Activated naive CD8-positive, alpha-beta T cell treated with anti-CD3 and anti-CD28 coated beads, Interleukin-2, amount 50 U/mL, for 24 hours (primary cell): ENCODE measurements around the gene DNAH14.
"Not testable (repeated sequence)": the region's sequence is repeated elsewhere in the genome, so short reads cannot be mapped to it uniquely, and the experiment has no call there.

Experiments used
- ATAC-seq: fragments of 150-1000 bp; cut with Tn5 transposase; one replicate; pipeline ENCODE4 v1.10.0; 2021
- DNase-seq: peaks from one replicate; pipeline ENCODE4 v3.0.0; 2021
- H3K27ac Mint-ChIP-seq: one replicate; pipeline ENCODE4 v1.8.0; 2021; ENCODE audit warnings: mild to moderate bottlenecking, mixed read lengths
- H3K27me3 Mint-ChIP-seq: one replicate; pipeline ENCODE4 v1.8.0; 2021; ENCODE audit warnings: mixed read lengths
- H3K36me3 Mint-ChIP-seq: one replicate; pipeline ENCODE4 v1.8.0; 2021; ENCODE audit warnings: low read depth, mixed read lengths
- H3K4me1 Mint-ChIP-seq: one replicate; pipeline ENCODE4 v1.8.0; 2021; ENCODE audit warnings: mixed read lengths
- H3K4me3 Mint-ChIP-seq: one replicate; pipeline ENCODE4 v1.8.0; 2021; ENCODE audit warnings: mild to moderate bottlenecking, moderate library complexity, mixed read lengths
- H3K9me3 Mint-ChIP-seq: one replicate; pipeline ENCODE4 v1.8.0; 2021; ENCODE audit warnings: mixed read lengths

The DNAH14 gene

GRCh38 chr1:224929335-224930237 lies at the start of gene DNAH14:
Gene DNAH14 (plus strand): TSS chr1:224929675. CDS start chr1:224952703, 23,028 bp downstream.
- H3K27ac Mint-ChIP-seq = no peak within 1 kb of the TSS
- H3K27me3 Mint-ChIP-seq = peaks cover 41% of the 10 kb centered on the region
- DNase-seq (peak; percentile 23), ATAC-seq (peak; percentile 59)
- H3K4me1 Mint-ChIP-seq = no peaks in the 10 kb centered on the region
- H3K9me3 Mint-ChIP-seq = peaks cover 35% of the 10 kb centered on the region
- peaks cover 18% of the 10 kb centered on the region for H3K36me3 Mint-ChIP-seq
- peak within 1 kb of the TSS; percentile 60 for H3K4me3 Mint-ChIP-seq

- H3K36me3 Mint-ChIP-seq = no peaks in the 10 kb centered on the region
- no peak for DNase-seq
- H3K27ac Mint-ChIP-seq = no peak overlapping the region
- H3K27me3 Mint-ChIP-seq = peaks cover 8% of the 10 kb centered on the region
- H3K4me3 Mint-ChIP-seq = no peak overlapping the region
- ATAC-seq = no peak
- H3K9me3 Mint-ChIP-seq = peaks cover 4% of the 10 kb centered on the region
- no peaks in the 10 kb centered on the region for H3K4me1 Mint-ChIP-seq
These were observed 48.7 kb upstream of the DNAH14 start for GRCh38 chr1:224880593-224881307.

GRCh38 chr1:224881308-224881692 lies 48.2 kb upstream of the DNAH14 start:
- H3K4me1 Mint-ChIP-seq, ATAC-seq, H3K4me3 Mint-ChIP-seq, H3K9me3 Mint-ChIP-seq, H3K36me3 Mint-ChIP-seq, H3K27me3 Mint-ChIP-seq, H3K27ac Mint-ChIP-seq, DNase-seq: not testable (repeated sequence)

- DNase-seq (no peak), ATAC-seq (no peak)
- peaks cover 8% of the 10 kb centered on the region for H3K27me3 Mint-ChIP-seq
- H3K4me3 Mint-ChIP-seq = no peak overlapping the region
- H3K36me3 Mint-ChIP-seq = no peaks in the 10 kb centered on the region
- peaks cover 11% of the 10 kb centered on the region for H3K9me3 Mint-ChIP-seq
- no peaks in the 10 kb centered on the region for H3K4me1 Mint-ChIP-seq
- no peak overlapping the region for H3K27ac Mint-ChIP-seq
These were observed 47.7 kb upstream of the DNAH14 start for GRCh38 chr1:224881762-224882211.

GRCh38 chr1:224882264-224882663 lies 47.2 kb upstream of the DNAH14 start:
- ATAC-seq = no peak
- Mint-ChIP-seq H3K4me3 (no peak overlapping the region), H3K27me3 (peaks cover 8% of the 10 kb centered on the region), H3K27ac (no peak overlapping the region), H3K36me3 (no peaks in the 10 kb centered on the region), H3K4me1 (no peaks in the 10 kb centered on the region), H3K9me3 (peaks cover 11% of the 10 kb centered on the region)
- DNase-seq = no peak

- Mint-ChIP-seq H3K4me3 (no peak overlapping the region), H3K4me1 (no peaks in the 10 kb centered on the region), H3K27ac (no peak overlapping the region), H3K27me3 (peaks cover 4% of the 10 kb centered on the region), H3K36me3 (no peaks in the 10 kb centered on the region), H3K9me3 (peaks cover 11% of the 10 kb centered on the region)
- DNase-seq (no peak), ATAC-seq (no peak)
These were observed 46.4 kb upstream of the DNAH14 start for GRCh38 chr1:224883091-224883490.

- peaks cover 4% of the 10 kb centered on the region for H3K27me3 Mint-ChIP-seq
- H3K4me3 Mint-ChIP-seq = no peak overlapping the region
- no peaks in the 10 kb centered on the region for H3K36me3 Mint-ChIP-seq
- DNase-seq (no peak), ATAC-seq (no peak)
- H3K27ac Mint-ChIP-seq = no peak overlapping the region
- no peaks in the 10 kb centered on the region for H3K4me1 Mint-ChIP-seq
- peaks cover 11% of the 10 kb centered on the region for H3K9me3 Mint-ChIP-seq
These were observed 45.1 kb upstream of the DNAH14 start for GRCh38 chr1:224884361-224884801.

- not testable (repeated sequence) for ATAC-seq, H3K27me3 Mint-ChIP-seq, H3K4me1 Mint-ChIP-seq, H3K36me3 Mint-ChIP-seq, H3K4me3 Mint-ChIP-seq, DNase-seq, H3K27ac Mint-ChIP-seq
- H3K9me3 Mint-ChIP-seq = peaks cover 11% of the 10 kb centered on the region
These were observed 44.1 kb upstream of the DNAH14 start for GRCh38 chr1:224885376-224885775.

GRCh38 chr1:224894915-224895314 lies 34.6 kb upstream of the DNAH14 start:
- Mint-ChIP-seq H3K9me3 (peaks cover 14% of the 10 kb centered on the region), H3K36me3 (no peaks in the 10 kb centered on the region), H3K27ac (no peak overlapping the region), H3K4me1 (no peaks in the 10 kb centered on the region), H3K4me3 (no peak overlapping the region), H3K27me3 (peaks cover 5% of the 10 kb centered on the region)
- DNase-seq (no peak), ATAC-seq (no peak)

- Mint-ChIP-seq H3K4me3 (no peak overlapping the region), H3K27me3 (peaks cover 5% of the 10 kb centered on the region), H3K36me3 (no peaks in the 10 kb centered on the region), H3K9me3 (peaks cover 14% of the 10 kb centered on the region), H3K4me1 (no peaks in the 10 kb centered on the region), H3K27ac (no peak overlapping the region)
- DNase-seq (no peak), ATAC-seq (no peak)
These were observed 33.2 kb upstream of the DNAH14 start for GRCh38 chr1:224896130-224896781.

- Mint-ChIP-seq H3K9me3 (peaks cover 14% of the 10 kb centered on the region), H3K27me3 (peaks cover 9% of the 10 kb centered on the region), H3K27ac (no peak overlapping the region), H3K36me3 (no peaks in the 10 kb centered on the region), H3K4me1 (no peaks in the 10 kb centered on the region), H3K4me3 (no peak overlapping the region)
- ATAC-seq = no peak
- no peak for DNase-seq
These were observed 31.7 kb upstream of the DNAH14 start for GRCh38 chr1:224897529-224898327.

- no peak for ATAC-seq
- Mint-ChIP-seq H3K9me3 (peaks cover 14% of the 10 kb centered on the region), H3K4me3 (no peak overlapping the region)
These were observed 30.5 kb upstream of the DNAH14 start for GRCh38 chr1:224898937-224899336.

GRCh38 chr1:224900062-224900630 lies 29.3 kb upstream of the DNAH14 start:
- Mint-ChIP-seq H3K36me3 (no peaks in the 10 kb centered on the region), H3K9me3 (peaks cover 14% of the 10 kb centered on the region), H3K4me1 (no peaks in the 10 kb centered on the region), H3K27ac (no peak overlapping the region), H3K4me3 (no peak overlapping the region), H3K27me3 (peaks cover 11% of the 10 kb centered on the region)
- DNase-seq (no peak), ATAC-seq (no peak)

More at GRCh38 chr1:224898937-224899336, 30.5 kb upstream of the DNAH14 start:
- peaks cover 11% of the 10 kb centered on the region for H3K27me3 Mint-ChIP-seq
- H3K36me3 Mint-ChIP-seq = no peaks in the 10 kb centered on the region
- DNase-seq = no peak
- H3K27ac Mint-ChIP-seq = no peak overlapping the region
- no peaks in the 10 kb centered on the region for H3K4me1 Mint-ChIP-seq
